NCI-H146 treated with DMSO at 0.1 percent for 48 hours (cell line): Measurements from ENCODE around the gene MYBPC3.
"Not testable (repeated sequence)": the region's sequence is repeated elsewhere in the genome, so short reads cannot be mapped to it uniquely, and the experiment has no call there.

ENCODE experiments used
- DNase-seq: peaks from one replicate; lab custom pipeline; 2025; ENCODE audit not compliant: unreplicated experiment; lab: John Stamatoyannopoulos, UW

The MYBPC3 gene

GRCh38 chr11:47340980-47341775 is 11.3 kb downstream of the MYBPC3 start:
- no peak for DNase-seq

- no peak for DNase-seq
Observed at GRCh38 chr11:47340010-47340409, 12.5 kb downstream of the MYBPC3 start.

- no peak for DNase-seq
Observed at GRCh38 chr11:47338396-47339241, 13.9 kb downstream of the MYBPC3 start.

GRCh38 chr11:47337229-47337924 is 15.1 kb downstream of the MYBPC3 start:
- no peak for DNase-seq

GRCh38 chr11:47336595-47336994 is 15.9 kb downstream of the MYBPC3 start:
- no peak for DNase-seq

- no peak for DNase-seq
Observed at GRCh38 chr11:47335733-47336132, 16.8 kb downstream of the MYBPC3 start.

GRCh38 chr11:47334699-47335411 is 17.6 kb downstream of the MYBPC3 start:
- DNase-seq: not testable (repeated sequence)

- DNase-seq: no peak
Observed at GRCh38 chr11:47333886-47334443, 18.5 kb downstream of the MYBPC3 start.

GRCh38 chr11:47333526-47333845 is 19.0 kb downstream of the MYBPC3 start:
- no peak for DNase-seq

GRCh38 chr11:47332791-47333525 is 19.5 kb downstream of the MYBPC3 start:
- no peak for DNase-seq

- DNase-seq: no peak
Observed at GRCh38 chr11:47332303-47332711, 20.2 kb downstream of the MYBPC3 start.

- no peak for DNase-seq
Observed at GRCh38 chr11:47331454-47332302, 20.8 kb downstream of the MYBPC3 start.

GRCh38 chr11:47329987-47330931 is 22.2 kb downstream of the MYBPC3 start:
- no peak for DNase-seq

GRCh38 chr11:47329431-47329986 is 23.0 kb downstream of the MYBPC3 start:
- DNase-seq: no peak

- no peak for DNase-seq
Observed at GRCh38 chr11:47328449-47329390, 23.8 kb downstream of the MYBPC3 start.

GRCh38 chr11:47327949-47328348 is 24.6 kb downstream of the MYBPC3 start:
- DNase-seq: no peak

- DNase-seq: no peak
Observed at GRCh38 chr11:47327025-47327424, 25.5 kb downstream of the MYBPC3 start.
